ES-I3 (cell line): ENCODE data around the gene ANKRD60.

Source experiments
- H3K36me3 ChIP-seq: 2 replicates; pipeline ENCODE4 v1.6.1; 2013; ENCODE audit warnings: mild to moderate bottlenecking, low read length, control low read depth, moderate library complexity; ENCODE audit not compliant: insufficient read depth
- H3K4me1 ChIP-seq: 2 replicates; pipeline ENCODE4 v1.6.1; 2013; ENCODE audit warnings: mild to moderate bottlenecking, control low read depth, low read length; ENCODE audit not compliant: insufficient read depth
- H3K9ac ChIP-seq: 2 replicates; pipeline ENCODE4 v1.6.1; 2013; ENCODE audit warnings: low read depth, mild to moderate bottlenecking, low read length, moderate library complexity
- H3K9me3 ChIP-seq: 2 replicates; pipeline ENCODE4 v1.6.1; 2013; ENCODE audit warnings: mild to moderate bottlenecking, low read length, moderate library complexity; ENCODE audit not compliant: control insufficient read depth, insufficient read depth

Gene ANKRD60

DNA sequence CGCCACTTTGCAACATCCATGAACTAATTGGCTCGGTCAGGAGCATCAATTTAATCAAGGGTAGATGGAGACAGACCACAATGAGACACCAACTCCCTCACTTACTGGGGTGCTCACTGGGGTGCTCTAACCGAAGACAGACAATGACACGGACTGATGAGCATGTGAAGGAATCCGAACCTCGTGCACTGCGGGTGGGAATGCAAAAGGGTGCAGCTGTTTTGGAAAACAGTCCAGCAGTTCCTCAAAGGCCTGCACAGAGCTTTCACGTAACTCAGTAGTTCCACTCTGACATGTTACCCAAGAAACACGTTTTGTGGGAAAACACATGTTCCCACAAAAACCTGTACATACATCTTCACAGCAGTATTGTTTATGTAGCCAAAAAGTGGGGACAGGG, 26.8 kb downstream of the ANKRD60 start:
- Histone ChIP-seq H3K9me3 (no peaks in the 10 kb centered on the region), H3K4me1 (no peaks in the 10 kb centered on the region), H3K36me3 (no peaks in the 10 kb centered on the region), H3K9ac (no peak overlapping the region)

DNA sequence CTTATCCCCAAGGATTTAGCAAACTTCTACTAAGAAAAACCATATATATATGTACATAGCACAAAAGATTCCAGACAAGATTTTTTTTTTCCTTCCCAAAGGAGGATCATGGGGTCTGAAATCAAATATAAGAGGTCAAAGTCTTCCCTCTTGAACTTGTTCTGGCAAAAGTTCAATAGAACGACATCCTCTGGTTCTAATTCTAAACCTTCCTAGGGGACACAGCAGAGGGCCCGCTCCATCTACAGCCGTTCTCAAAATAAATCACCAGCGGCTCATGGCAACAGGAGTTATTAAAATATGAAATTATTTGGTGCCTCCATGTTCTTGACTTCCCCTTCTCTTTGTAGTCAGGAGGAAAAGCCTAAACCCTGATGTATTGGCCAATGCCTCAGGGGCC, 29.0 kb downstream of the ANKRD60 start:
- Histone ChIP-seq H3K4me1 (no peaks in the 10 kb centered on the region), H3K36me3 (no peaks in the 10 kb centered on the region), H3K9ac (no peak overlapping the region), H3K9me3 (no peaks in the 10 kb centered on the region)

- no peaks in the 10 kb centered on the region for H3K36me3 ChIP-seq
- no peaks in the 10 kb centered on the region for H3K4me1 ChIP-seq
- no peaks in the 10 kb centered on the region for H3K9me3 ChIP-seq
- no peak overlapping the region for H3K9ac ChIP-seq
Observed at GRCh38 chr20:58198901-58199355, 29.5 kb downstream of the ANKRD60 start.

- Histone ChIP-seq H3K9ac (no peak overlapping the region), H3K4me1 (no peaks in the 10 kb centered on the region), H3K36me3 (no peaks in the 10 kb centered on the region), H3K9me3 (no peaks in the 10 kb centered on the region)
Observed at GRCh38 chr20:58198384-58198783, 30.1 kb downstream of the ANKRD60 start.

GRCh38 chr20:58197185-58197469, 31.3 kb downstream of the ANKRD60 start:
- no peaks in the 10 kb centered on the region for H3K36me3 ChIP-seq
- H3K4me1 ChIP-seq: no peaks in the 10 kb centered on the region
- H3K9ac ChIP-seq: no peak overlapping the region
- H3K9me3 ChIP-seq: no peaks in the 10 kb centered on the region

GRCh38 chr20:58196402-58197184, 31.9 kb downstream of the ANKRD60 start:
- no peaks in the 10 kb centered on the region for H3K36me3 ChIP-seq
- no peaks in the 10 kb centered on the region for H3K4me1 ChIP-seq
- no peaks in the 10 kb centered on the region for H3K9me3 ChIP-seq
- no peak overlapping the region for H3K9ac ChIP-seq

DNA sequence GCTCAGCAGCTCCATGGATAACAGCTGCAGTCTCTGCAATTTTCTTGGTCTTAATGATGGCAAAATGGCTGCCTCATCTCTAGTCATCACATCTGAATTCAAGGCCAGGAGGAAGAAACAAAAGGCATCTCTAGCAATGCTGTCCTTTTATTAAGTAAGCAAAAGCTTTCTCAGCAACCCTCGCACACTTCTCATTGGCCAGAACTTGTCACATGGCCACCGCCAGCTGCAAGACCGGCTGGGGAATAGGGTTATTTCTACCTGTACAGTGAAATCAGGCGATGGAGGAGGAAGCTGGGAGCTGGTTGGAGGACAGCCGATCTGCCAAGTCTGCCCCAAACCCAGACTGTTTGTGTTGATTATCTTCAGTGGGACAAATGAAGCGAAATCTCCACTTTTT, 33.4 kb downstream of the ANKRD60 start:
- H3K9ac ChIP-seq: no peak overlapping the region

GRCh38 chr20:58194175-58194791, 34.2 kb downstream of the ANKRD60 start:
- Histone ChIP-seq H3K36me3 (no peaks in the 10 kb centered on the region), H3K9ac (no peak overlapping the region), H3K9me3 (no peaks in the 10 kb centered on the region), H3K4me1 (no peaks in the 10 kb centered on the region)

More for the DNA sequence above, 33.4 kb downstream of the ANKRD60 start:
- H3K4me1 ChIP-seq: no peaks in the 10 kb centered on the region
- no peaks in the 10 kb centered on the region for H3K9me3 ChIP-seq
- H3K36me3 ChIP-seq: no peaks in the 10 kb centered on the region

DNA sequence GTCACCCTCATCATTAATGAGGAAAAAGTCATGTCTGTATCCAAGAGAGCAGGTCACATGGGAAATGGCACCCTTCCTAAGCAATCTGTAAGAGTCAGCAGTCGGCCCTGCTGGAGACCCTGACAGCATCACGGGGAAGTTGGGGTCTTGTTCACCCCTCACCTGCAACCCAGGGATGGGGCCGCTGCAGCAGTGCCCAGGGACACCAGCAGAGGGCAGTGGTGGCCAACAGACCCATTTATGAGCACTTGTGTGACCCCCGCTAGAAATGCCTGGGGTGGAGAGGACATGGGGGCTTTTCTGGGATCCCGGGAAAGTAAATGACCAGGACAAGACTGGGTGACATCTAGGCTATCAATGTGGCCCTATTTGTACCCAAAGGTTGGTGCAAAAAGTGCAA, 35.9 kb downstream of the ANKRD60 start:
- H3K4me1 ChIP-seq: no peaks in the 10 kb centered on the region; the same call in 1 of the 2 replicates
- no peaks in the 10 kb centered on the region for H3K9me3 ChIP-seq
- no peaks in the 10 kb centered on the region for H3K36me3 ChIP-seq
- no peak overlapping the region for H3K9ac ChIP-seq

- H3K9ac ChIP-seq: no peak overlapping the region
Observed at GRCh38 chr20:58192065-58192464, 36.4 kb downstream of the ANKRD60 start.

GRCh38 chr20:58188527-58188926, 39.9 kb downstream of the ANKRD60 start:
- Histone ChIP-seq H3K9ac (no peak overlapping the region), H3K4me1 (no peaks in the 10 kb centered on the region; the same call in 1 of the 2 replicates), H3K9me3 (no peaks in the 10 kb centered on the region; the same call in 1 of the 2 replicates), H3K36me3 (no peaks in the 10 kb centered on the region)

More at GRCh38 chr20:58192065-58192464, 36.4 kb downstream of the ANKRD60 start:
- Histone ChIP-seq H3K9me3 (no peaks in the 10 kb centered on the region; the same call in 1 of the 2 replicates), H3K36me3 (no peaks in the 10 kb centered on the region), H3K4me1 (no peaks in the 10 kb centered on the region; the same call in 1 of the 2 replicates)

DNA sequence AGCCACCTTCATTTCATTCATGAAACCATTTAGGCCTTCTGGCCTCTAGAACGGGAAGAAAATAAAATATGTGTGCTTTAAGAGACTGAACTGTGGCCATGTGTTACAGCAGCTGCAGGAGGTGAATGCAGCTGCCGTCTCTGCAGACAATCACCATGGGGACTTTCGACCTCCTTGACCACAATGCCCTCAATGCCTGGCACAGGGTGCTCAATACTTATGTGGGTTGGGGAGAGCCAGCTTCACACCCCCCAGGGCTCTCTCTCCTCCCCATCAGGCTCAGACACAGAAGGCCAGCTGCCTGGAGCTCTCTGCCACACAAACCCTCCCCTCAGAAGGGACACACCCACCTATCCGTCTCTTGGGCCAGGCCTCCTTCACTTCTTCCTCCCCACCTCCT, 43.5 kb downstream of the ANKRD60 start:
- no peaks in the 10 kb centered on the region for H3K36me3 ChIP-seq
- no peaks in the 10 kb centered on the region; the same call in 1 of the 2 replicates for H3K4me1 ChIP-seq
- H3K9me3 ChIP-seq: no peaks in the 10 kb centered on the region; the same call in none of the 2 replicates
- no peak overlapping the region for H3K9ac ChIP-seq

GRCh38 chr20:58184063-58184462, 44.4 kb downstream of the ANKRD60 start:
- no peaks in the 10 kb centered on the region for H3K36me3 ChIP-seq
- no peaks in the 10 kb centered on the region; the same call in none of the 2 replicates for H3K9me3 ChIP-seq
- H3K9ac ChIP-seq: no peak overlapping the region
- H3K4me1 ChIP-seq: no peaks in the 10 kb centered on the region; the same call in 1 of the 2 replicates

- H3K9ac ChIP-seq: no peak overlapping the region
- H3K36me3 ChIP-seq: no peaks in the 10 kb centered on the region
- H3K9me3 ChIP-seq: no peaks in the 10 kb centered on the region; the same call in none of the 2 replicates
- no peaks in the 10 kb centered on the region for H3K4me1 ChIP-seq
Observed at GRCh38 chr20:58182521-58183140, 45.8 kb downstream of the ANKRD60 start.
